GM18499 (cell line): Measurements from ENCODE around the gene CEP20.
"Not testable (repeated sequence)": the region's sequence is repeated elsewhere in the genome, so short reads cannot be mapped to it uniquely, and the experiment has no call there.

Experiments used
- ATAC-seq: cut with Tn5 transposase; IDR thresholded peaks from one replicate; pipeline ENCODE4 v1.9.1; 2021; ENCODE audit warnings: moderate number of reproducible peaks; ENCODE audit not compliant: insufficient read depth, unreplicated experiment

The CEP20 gene

DNA sequence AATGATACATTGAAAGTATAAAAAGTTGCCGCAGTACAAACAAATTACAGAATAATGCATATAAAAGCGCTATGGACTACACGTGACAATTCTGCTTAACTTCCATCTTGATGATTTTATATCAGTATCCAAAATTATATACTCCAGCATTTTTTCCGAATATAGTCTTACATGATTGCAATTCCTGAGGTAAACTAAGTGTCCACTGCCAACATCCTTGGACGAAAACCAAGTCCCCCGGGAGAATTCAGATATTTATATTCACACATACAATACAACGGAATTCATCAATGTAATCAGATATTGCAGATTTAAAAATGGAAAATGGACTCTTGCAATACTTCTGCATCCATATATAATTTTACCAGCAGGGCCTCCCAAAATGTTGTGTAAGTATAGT is 22.7 kb downstream of the CEP20 start:
- ATAC-seq, result no peak

DNA sequence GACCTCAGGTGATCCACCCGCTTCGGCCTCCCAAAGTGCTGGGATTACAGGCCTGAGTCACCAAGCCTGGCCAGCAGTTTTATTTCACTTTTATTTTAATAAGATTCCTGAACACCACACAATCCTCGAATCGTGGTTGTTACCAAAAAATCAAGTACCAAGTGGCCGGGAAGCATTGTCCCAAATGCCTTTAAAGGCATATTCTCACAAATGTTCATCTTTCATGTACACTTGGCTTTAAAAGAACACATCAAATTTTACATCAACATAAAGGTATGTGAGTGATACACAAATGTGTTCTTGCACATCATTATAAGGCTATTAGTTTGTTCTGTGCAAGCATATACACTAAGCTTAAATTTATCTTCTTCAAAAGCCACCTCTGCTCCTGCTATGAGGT is 23.5 kb downstream of the CEP20 start:
- ATAC-seq, result no peak

DNA sequence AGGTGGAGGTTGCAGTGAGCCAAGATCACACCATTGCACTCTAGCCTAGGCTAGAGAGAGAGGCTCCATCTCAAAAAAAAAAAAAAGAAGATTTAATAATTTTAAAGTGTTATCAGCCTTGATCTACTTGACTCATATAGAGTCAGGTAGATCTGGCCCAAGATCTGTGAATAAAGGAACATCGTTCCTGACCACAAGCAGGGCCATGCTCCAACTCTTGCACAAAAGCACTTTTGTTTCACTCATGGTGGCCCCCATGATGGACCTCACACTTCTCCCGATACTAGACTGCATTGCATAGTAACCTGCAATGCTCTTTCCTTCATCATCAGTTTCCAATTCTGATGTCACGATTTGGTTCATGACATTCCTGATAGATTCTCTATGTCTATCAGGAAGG is 26.4 kb downstream of the CEP20 start:
- ATAC-seq, result no peak

DNA sequence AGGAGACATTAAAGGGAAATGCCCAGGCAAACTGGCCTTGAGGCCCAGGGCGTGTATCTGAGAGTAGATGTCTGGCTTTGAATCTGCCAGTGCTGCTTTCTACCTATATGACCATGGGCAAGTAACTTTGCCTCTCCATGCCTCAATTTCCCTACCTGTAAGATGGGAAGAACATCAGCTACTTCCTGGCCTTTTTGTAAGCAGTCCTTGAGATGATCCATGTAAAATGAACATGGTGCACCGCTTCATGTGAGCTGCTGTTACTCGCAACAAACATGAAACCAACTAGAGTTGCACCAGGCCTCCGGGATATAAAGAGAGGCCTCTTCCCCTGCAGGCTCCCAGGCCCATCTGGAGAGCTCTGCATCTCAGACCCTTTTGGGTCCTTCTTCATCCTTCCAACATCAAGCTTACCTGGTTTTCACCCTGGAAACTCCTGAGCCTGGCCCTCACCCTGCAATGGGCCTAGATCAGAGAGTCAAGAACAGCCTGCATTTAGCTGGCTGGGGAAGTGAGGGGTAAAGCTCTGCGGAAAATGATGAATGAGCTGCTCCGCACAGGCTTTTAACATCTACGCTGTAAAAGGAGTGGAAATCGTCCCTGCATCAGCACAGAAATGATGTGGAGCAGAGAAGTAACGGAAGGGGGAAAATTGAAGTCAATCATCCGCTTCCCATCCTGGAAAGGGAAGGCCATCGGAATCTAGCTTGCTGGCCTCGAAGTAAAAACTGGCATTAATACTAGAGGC is 29.3 kb downstream of the CEP20 start:
- no peak for ATAC-seq

DNA sequence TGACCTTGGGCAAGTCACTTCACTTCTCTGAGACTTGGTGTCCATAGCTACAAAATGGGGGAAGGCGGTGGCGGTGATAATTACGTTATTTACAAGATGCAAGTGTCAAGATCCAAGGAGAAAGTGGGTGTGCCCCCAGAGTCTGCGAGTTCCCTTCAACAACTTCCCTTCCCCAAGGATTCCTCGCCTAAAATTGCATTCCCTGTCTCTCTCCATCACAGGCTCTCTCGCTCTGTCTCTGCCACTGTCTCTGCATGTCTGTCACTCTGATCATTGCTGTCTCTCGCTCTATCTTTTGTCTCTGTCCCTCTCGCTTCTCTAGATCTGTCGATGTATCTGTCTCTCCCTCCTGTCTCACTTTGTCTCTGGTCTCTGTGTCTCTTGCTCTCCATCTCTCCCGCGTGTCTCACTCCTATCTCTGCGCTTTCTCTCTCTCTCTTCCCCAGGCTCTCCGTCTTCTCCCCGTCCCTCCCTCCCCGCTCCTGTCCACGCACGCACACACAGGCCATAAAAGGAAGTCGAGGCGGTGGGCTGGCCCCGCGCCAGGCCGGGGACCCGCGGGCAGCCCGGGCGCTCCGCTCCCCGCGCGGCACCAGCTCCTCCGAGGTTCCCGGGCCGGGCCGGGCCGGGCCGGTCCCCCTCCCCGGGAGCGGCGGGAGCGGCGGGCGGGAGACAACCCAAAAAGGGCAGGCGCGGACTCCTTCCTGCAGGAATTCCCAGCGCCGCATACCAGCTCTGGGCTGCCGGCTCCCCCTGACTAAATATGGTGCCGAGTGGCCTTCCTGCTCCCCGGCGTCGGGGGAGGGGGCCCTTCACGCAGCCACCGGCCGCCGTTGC is 30.5 kb downstream of the CEP20 start:
- ATAC-seq, result no peak

DNA sequence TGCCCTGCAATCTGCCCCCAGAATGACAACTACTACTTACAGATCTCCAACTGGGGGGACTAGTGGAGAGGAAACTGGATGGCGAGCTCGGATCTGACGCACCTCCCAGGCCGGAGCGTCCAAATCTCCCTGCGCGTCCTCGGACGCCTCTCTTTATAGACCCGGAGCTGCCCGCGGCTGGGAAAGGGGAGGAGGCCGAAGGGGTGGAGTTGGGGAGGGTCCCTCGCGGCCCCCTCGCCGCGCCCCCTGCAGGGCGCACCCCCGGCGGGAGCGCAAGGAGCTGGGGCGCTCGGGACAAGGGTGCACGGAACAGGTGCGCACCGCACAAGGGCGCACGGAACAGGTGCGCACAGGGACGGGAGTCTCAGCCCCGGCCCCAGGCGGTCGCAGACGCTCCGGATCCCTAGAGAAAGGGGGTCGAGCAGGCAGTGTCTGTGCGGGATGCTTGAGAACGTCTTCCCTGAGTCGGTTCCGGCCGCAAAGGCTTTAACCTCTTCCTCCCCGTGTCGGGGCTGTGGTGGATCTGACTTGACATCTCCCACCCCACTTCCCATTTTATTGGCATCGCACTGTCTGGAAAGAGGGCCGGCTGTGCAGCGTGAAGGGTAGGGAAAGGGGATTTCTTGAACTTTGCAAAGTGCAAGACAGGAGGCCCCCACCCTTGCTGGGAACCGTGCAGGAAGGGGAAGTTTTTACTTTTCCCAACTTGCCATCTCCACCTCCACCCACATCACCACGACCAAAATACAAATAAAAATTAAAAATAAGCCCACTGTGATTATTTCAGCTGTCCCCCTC is 31.3 kb downstream of the CEP20 start, which contains the start of gene MYH11:
Gene MYH11 (minus strand): TSS at position 128 of the 798 bp plus-strand sequence. CDS start 18,776 bp downstream, outside the sequence.
- ATAC-seq, result no peak

DNA sequence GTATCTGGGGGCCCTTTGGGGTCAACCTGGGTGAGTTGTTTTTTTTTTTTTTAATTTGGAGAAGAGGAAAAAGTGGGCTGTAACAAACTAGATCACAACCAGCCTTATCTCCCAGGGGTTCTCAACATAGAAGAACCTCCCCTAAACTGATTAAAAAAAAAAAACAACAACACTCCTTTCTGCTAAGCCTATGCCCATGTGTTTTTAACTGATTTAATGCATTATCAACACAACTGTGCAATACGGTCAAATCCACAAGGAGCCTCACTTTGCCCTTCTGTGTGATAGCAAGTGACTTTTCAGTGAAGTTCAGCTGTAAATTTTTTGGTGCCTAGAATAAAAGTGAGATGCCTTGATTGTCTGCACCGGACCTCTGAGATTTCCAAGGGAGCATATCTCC is 32.2 kb downstream of the CEP20 start:
- no peak for ATAC-seq

DNA sequence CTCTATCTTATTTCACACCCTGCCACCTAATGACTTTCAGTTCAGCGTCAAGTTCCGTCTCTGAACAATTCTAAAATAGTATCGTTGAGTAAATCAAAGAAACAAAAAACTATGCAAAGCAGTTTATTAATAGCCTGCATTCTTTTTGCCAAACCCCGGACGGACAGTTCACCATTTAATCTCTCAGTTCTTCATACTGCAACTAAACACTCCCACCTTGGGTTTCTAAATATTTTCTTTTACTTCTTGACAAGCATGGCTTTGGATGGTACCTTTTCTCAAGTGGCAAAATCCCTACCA is 32.7 kb downstream of the CEP20 start:
- ATAC-seq, result no peak

DNA sequence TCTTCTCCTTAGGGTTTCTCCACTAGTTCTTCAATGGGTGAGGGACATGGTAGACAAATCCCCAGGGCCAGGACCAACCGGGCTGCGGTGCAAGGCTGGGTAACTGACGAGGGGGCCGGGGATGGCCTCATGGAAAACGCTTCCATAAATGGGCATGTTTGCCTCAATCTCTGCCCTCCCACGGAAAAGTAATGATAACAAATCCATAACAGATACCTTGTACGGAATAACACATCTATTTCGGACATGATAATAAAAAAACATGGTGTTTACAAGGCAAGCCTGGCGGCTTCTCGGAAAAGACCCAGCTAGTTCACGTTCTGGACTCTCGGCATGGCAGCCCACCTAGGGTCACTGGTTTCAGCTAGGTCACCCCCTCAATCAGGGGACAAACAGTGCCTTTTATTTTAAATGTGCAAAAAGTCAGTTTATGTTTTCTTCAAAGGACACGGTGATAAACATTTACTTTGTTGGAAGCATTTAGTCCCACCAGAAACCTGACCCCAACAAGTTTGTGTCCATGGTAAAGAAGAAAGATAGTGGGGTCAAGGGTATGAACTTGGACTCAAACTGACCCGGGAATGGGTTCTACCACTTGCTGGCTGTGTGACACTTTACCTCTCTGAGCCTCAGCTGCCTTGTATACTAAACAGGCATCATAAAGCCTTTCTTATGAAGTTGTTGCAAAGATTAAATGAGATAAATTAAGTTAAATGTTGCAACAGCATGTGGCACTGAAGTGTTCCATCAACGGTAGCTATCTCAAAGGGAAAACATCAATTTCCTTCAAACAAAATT is 33.3 kb downstream of the CEP20 start:
- no peak for ATAC-seq

DNA sequence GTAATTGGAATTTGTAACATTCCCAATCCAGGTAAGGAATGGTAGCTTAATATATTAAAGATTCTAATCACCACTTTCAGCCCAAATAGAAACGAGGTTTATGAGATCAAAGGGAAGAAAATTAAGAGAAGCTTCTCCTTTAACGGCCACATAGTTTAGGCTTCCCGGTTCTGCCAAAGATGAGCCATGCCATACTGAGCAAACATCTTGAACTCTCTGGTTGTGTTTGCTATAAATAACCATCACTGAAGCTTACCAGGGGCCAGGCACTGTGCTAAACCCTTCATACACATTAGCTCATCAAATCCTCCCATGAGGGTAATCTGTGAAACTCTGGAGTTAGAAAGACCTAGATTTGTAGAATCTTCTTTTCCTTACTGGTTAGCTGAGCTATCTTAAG is 34.3 kb downstream of the CEP20 start:
- ATAC-seq, result no peak

DNA sequence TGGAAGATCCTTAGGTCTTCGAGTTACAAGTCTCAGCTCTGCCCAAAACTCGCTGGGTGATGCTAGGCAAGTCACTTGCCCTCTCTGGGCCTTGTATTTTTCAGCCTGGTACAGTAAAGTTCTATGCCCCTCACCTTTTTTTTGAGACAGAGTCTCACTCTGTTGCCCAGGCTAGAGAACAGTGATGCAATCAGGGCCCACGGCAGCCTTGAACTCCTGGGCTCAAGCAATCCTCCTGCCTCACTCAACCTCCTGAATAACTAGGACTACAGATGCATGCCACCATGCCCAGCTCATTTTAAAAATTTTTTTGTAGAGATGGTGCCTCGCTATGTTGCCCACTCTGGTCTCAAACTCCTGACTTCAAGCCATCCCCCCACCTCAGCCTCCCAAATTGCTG is 35.4 kb downstream of the CEP20 start:
- no peak for ATAC-seq

DNA sequence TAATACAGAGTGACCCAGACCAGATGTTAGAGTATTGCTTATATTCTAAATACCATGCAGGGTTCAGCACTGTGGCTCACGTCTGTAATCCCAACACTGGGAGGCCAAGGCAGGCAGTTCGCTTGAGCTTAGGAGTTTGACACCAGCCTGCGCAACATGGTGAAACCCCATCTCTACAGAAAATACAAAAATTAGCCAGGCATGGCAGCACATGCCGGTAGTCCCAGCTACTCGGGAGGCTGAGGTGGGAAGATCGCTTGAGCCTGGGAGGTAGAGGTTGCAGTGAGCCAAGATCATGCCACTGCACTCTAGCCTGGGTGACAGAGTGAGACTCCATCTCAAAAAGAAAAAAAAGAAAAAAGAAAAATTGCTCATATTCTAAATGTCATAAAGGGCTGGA is 37.8 kb downstream of the CEP20 start:
- not testable (repeated sequence) for ATAC-seq

DNA sequence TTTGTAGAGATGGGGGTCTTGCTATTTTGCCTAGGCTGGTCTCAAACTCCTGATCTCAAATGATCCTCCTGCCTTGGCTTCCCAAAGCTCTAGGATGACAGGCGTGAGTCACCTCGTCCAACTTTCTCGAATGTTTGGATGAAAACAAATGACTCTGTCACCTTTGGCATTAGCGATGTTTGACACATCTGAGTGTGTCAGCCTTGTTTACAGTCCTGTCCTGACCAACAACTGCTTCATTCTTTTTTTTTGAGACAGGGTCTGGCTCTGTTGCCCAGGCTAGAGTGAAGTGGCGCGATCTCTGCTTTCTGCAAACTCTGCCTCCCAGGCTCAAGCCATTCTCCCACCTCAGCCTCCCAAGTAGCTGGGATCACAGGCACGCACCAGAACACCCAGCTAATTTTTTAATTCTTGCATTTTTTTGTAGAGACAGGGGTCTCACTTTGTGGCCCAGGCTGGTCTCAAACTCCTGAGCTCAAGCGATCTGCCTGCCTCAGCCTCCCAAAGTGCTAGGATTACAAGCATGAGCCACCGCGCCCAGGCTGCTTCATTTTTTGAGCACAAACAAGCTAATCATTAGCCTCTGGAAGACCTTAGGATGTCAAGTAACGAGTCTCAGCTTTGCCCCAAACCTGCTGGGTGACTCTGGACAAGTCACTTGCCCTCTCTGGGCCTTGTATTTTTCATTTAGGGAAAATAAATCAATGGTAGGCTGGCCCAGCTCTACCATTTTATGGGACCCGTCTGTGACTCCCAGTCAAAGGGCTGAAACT is 39.0 kb downstream of the CEP20 start:
- ATAC-seq, result no peak

DNA sequence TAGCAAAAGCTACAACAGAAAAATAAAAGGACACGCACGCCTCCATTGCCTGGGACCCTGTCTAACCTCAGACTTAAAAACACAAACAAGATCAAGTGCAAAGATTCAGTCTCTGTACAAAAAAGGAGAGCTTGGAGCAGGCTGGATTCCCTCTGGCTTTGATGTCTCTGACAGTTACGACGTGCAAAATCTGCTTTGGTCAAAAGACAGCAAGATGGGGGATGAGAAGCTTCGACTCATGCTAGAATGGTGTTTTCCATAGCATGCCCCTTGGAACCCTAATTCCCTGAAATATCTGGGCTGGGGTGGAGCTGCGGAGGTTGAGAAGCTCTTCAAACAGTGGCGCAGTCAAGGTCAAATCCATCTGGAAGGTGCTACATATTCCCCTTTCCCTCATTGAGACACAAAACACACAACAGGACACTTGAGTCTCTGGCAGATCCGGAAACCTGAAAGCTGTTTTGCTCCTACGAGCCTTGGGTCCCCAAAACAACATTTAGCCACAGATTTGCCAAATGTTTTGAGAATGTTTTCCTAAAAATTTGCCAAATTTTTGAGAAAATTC is 40.7 kb downstream of the CEP20 start:
- no peak for ATAC-seq

DNA sequence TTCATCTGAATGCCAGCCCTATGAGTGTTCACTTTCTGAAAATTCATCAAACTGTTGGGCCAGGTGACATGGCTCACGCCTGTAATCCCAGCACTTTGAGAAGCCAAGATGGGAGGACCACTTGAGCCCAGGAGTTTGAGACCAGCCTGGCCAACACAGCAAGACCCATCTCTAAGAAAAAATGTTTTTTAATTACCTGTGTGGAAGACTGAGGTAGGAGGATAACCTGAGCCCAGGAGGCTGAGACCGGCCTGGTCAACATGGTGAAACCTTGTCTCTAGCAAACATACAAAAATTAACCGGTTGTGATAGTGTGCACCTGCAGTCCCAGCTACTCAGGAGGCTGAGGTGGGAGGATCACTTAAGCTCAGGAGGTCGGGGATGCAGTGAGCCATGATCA is 41.9 kb downstream of the CEP20 start:
- no peak for ATAC-seq

DNA sequence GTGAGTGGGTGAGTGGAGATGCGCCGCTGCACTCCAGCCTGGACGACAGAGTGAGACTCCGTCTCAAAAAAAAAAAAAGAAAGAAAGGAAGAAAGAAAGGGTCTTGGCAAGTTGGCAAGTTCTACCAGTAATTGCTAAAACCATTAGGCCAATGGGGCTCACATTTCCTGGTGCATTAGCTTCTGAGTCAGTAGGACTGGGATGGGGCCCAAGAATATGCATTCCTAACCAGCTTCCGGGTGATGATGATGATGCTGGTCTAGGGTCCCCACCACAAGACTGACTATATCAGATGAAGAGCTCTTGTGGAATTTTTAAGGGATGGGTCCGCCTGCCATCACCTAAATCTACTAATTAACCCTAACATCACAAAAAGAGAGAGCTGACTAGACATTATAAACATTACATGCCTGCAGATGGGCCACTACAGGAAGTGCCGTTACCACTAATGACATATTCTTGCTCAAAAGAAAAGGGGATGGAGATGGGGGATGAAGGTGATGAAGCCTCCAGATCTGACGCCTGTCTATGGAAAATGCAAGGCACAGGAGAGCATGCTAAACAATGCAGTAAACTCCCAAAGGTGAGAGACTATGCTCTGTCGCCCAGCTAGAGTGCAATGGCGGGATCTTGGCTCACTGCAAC is 44.6 kb downstream of the CEP20 start:
- no peak for ATAC-seq

DNA sequence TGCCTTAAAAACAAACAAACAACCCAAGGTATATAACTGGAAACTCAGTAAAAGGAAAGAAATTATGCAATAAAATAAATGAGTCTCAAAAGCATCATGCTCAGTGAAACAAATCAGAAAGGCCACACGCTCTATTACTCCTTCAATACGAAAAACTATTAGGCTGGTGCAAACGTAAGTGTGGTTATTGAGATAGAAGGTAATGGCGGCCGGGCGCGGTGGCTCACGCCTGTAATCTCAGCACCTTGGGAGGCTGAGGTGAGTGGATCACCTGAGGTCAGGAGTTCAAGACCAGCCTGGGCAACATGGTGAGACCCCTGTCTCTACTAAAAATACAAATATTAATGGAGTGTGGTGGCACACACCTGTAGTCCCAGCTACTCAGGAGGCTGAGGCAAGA is 49.2 kb downstream of the CEP20 start:
- not testable (repeated sequence) for ATAC-seq

DNA sequence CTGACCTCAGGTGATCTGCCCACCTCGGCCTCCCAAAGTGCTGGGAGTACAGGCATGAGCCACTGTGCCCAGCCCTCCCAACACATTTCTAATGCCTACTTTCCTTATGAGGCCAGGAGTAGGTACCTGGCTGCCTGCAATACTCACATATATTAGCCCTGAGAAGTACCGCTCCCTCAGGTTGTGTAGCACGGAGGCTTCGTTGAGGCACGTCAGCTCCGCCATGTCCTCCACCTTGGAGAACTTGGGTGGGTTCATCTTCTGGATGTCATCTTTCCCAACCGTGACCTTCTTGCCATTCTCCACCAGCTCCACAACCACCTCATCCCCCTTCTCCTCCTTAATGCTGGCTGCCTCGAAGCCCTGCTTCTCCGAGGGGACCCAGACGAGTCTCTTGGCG is 50.6 kb downstream of the CEP20 start:
- ATAC-seq, result no peak
